Superior temporal gyrus (tissue), 1 donor: ENCODE data around the gene NPM3.

ENCODE experiments used
- DNase-seq: peaks from one replicate; pipeline ENCODE4 v3.0.0-alpha.2; 2016; ENCODE audit errors: extremely low spot score

NPM3 gene

GRCh38 chr10:101775273-101776160, 7.7 kb downstream of the NPM3 start, which contains the start of gene FGF8:
TSS of gene FGF8 (minus strand) at chr10:101776114. CDS start at chr10:101775900, 214 bp downstream.
- no peak for DNase-seq

GRCh38 chr10:101774589-101775272, 8.5 kb downstream of the NPM3 start:
- DNase-seq, result no peak

DNA sequence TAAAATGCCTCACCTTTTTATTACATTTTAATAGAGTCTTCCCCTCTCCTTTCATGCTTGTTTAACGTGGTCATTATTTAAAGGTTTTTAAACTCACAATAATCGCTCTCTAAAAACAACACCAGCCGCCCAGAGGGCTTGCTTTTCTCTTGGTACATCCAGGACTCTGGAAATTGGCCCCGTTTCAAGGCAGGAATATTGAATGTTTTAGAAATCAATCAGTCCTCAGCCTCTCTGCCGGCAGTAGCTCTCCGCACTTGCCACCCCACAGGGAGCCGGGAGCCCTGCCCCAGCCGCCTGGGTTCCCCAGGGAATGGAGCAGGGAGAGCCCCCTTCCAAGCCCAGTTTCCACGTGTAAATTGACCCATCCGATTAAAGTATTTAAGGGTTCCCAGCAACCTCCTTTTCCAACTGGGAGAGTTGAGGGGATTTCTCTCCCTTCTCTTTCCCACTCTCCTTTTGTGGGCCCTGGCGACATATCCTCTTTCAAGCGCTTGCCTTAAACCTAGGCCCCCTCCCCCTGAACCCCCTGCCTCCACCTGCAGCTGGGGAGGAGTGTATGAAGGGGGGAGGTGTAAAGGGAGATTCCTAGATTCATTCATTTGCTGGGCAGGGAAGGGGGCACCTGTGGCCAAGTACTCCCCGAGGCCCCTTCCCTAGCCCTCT, 9.2 kb downstream of the NPM3 start:
- no peak for DNase-seq

DNA sequence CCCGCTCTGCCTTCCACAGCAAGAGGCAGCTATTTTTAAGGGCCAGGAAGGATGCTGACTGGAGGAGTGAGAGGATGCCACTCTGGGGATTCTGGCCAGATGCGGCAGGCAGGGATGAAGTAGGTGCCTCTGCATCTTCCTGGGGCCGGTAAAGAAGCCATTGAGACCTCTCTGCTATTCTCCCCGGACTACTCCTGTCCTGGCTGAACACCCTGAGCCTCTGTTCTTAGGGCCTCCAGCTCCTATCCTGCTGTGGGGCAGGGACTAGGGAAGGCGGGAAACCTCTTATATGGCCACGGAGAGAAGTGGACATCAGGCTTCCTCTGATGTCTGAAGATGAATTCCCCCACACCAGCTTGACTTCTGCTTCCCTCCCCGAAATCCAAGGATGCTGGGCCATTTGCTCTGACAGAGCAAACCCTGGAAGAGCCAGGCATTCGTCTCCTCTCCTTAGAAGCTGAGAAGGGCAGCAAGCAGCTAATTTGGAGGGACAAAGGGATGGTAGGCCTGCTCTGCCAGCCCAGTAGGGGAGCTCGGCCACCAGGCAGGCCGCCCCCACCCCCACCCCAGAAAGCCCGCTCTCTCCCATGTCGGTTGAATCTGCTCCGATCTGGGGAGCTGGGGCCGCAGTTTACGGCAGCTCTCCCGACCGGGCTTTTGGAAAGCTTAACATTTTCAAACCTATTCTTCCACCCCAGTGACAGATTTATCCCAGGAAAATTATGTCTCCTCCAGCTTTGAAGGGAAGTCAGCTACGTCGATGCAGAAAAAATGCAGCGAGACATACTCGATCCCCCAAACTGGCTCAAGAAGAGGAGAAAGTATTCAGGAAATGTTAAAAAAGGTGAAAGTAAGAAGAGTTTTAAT, 10.1 kb downstream of the NPM3 start:
- DNase-seq, result peak; percentile 2

GRCh38 chr10:101772017-101772894, 11.0 kb downstream of the NPM3 start:
- DNase-seq, result peak; percentile 5

DNA sequence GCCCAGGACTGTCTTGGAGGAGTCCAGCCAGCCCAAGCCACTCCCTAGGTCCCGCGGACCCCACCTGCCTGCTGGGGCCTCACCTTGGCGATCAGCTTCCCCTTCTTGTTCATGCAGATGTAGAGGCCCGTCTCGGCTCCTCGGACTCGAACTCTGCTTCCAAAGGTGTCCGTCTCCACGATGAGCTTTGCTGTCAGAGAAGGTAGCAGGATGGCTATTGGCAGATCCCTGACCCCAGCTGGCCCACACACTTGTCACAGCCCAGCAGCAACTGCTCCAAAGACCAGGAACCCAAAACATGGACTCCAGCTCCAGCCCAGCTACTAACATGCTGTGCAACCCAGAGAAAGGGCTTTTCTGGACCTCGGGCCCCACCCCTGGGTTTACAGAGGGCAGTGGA, 11.9 kb downstream of the NPM3 start:
- no peak for DNase-seq

DNA sequence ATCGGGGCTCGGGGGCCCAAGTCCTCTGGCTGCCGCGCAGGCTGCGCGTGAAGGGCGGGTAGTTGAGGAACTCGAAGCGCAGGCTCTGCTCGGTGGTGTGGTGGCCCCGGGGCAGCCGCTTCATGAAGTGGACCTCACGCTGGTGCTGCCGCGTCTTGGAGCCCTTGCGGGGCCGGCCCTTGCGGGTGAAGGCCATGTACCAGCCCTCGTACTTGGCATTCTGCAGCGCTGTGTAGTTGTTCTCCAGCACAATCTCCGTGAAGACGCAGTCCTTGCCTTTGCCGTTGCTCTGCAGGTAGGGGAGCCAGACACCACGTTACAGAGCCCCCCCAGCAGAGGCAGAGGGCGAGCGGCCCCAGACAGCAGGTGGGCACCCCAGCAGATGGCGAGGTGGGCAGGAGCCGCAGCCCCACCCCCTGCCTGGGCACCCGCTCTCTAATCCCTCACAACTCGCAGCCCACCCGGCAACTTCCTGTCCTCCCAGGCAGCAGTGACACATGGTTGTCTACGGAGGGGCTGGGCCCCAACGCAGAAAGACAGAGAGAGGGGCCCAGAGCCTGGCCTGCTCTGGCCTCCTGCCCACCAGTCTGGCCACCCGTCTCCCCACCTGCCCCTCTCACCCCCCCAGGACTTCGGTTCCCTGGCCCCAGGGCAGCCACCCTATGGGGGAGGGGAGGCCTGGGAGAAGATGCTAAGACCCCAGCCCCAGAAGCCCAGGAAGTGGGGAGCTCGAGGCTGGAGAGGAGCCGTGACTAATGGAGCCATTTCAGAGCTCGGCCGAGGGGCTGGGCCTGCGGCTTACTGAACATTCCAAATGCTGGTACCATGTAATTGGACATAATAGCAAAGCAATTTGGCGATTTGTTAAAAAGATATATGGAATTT, 12.7 kb downstream of the NPM3 start:
- DNase-seq, result no peak

GRCh38 chr10:101769541-101770180, 13.6 kb downstream of the NPM3 start:
- no peak for DNase-seq

DNA sequence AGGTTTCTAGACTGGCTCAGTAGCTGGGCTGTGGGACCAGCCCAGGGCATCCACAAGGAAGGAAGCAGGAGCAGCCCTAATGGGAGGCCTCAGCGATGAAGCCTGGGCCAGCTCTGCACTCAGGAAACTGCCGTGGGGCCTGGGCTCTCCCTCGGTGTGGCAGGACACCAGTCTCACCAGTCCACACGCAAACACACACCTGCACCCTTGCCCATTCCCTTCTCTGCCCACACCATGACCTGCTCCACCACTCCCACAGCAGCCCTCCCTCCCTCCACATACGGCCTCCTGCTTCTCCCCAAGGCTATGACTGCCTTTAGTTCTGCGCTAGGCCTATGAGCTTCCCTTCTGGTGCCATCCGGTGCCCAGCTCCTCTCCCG, 14.5 kb downstream of the NPM3 start:
- no peak for DNase-seq

- no peak for DNase-seq
These were observed 15.1 kb downstream of the NPM3 start for GRCh38 chr10:101767966-101768790.

DNA sequence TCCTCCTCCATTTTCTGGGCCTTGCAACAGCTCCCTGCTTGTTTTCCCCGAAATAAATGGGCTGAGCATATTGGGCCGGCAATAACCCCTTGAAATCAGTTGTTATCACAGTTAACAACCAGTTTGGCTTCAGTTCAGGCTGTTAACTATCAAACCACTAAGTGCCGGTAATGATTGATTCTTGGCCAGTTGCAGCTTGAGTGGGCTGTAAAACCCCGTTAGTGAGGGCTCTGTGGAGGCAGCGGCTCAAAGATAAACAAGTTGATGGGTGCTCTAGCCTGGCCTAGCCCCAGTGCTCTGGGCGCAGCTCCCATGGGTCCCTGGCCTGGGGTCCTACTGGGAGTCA, 15.7 kb downstream of the NPM3 start:
- DNase-seq, result no peak

GRCh38 chr10:101766753-101767599, 16.3 kb downstream of the NPM3 start:
- DNase-seq, result no peak

DNA sequence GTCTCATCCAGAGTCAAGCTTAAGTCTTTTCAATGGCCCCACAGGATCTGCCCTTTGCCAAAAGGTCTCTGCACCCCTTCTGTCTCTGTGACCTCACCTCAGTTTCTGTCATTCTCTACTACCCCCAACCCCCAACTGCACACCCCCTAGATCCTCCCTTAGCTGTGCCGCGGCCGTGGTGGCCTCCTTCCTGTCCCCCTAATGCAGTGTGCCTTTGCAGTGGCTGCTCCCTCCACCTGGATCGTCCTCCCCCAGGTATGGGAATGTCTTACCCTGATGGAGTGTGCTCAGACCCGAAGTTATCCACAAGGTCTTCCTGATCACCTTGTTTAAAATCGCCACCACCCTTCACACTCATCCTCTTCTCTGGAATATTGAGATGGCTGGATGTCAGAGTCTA, 16.9 kb downstream of the NPM3 start:
- DNase-seq, result no peak

DNA sequence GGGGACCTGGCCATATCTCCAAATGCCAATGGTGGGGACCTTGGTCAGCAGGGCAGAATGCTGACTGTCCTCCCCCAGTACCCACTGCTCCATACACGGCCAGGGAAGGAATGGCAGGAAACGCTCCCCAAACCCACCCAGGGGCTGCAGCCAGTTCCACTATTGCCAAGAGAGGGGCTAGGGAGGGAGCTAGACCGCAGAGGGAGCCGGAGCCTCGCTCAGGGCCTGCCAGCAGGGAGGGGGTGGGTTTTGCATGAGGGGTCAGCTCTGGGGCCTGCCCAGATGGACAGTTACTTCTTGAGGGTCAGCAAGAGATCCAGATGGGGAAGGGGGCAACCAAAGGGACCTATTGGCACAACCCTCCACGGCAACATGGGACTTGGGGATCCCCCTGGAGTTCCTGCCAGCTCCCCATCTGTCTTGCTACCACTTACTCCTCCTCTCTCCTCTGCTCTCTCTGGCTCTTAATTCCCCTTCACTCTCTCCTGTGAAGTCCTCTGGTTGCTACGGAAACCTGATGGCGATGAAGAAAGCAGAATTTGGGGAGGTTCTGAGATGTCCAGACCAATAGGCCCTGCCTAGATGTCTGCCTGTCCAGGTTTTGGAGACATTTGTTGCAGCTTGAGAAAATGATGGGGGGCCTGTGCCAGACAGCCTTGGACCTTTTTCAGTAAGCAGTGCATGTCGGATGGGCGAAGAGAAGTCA, 20.0 kb downstream of the NPM3 start:
- DNase-seq, result no peak

DNA sequence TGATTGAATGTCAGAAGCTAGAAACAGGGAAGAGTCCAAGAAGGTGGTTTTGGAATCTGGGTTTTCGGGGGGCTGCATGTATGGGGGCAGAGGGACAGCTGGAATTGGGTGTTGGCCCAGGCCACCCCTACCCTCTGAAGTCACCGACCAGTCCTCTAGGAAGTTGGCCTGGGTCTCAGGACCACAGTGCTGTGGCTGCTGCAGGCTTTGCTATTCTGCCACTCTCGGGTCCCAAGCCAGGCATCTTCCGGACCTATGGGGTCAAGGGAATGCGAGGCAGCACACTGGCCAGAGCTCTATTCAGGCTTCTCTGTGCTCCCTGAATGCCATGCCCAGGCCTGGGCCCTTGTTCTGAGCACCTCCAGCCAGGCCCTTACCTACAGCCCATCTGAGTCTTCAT, 20.5 kb downstream of the NPM3 start:
- no peak for DNase-seq

- no peak for DNase-seq
These were observed 22.0 kb downstream of the NPM3 start for GRCh38 chr10:101761226-101761625.

DNA sequence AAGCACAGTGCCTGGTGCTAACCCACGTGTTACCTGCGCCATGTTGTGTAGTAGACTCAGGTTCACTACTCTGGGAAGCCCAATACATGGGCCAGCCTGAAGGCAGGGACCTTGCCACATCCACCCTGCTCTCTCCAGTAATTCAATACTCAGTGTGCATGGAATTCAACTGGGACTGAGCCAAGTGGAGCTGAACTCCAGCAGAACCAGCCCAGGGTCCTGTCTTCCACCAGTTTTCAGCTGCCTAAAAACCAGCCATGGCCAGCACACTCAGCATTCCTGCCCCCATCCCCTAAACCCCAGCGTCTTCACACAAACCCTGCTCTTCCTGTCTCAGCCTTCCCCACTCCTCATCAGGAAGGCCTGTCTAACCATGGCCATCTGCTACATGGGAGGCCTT, 22.7 kb downstream of the NPM3 start:
- DNase-seq, result no peak
